Measurements from ENCODE around the gene NKX1-2. TPM values are rescaled to one million over a fixed set of nuclear protein-coding genes. Genes with fewer than 3 reads are reported as not detected.
"Not testable (repeated sequence)": the region's sequence is repeated elsewhere in the genome, so short reads cannot be mapped to it uniquely, and the experiment has no call there.

The NKX1-2 gene
- total RNA-seq, 1 experiment from 2014 or later, result not detected

GRCh38 chr10:124435683-124436082, 14.2 kb downstream of the NKX1-2 start:
- H3K4me3 ChIP-seq (ENCODE audit: low read length), result peak overlapping the region; percentile 46; the same call in 1 of the 2 replicates
- H2AFZ ChIP-seq (ENCODE audit: low read length); H3K9ac ChIP-seq (ENCODE audit: low read length); DNase-seq; H3K79me2 ChIP-seq (ENCODE audit: low read length); H4K20me1 ChIP-seq (ENCODE audit: insufficient read depth, low read depth, low read length); H3K27me3 ChIP-seq (ENCODE audit: low read length); H3K27ac ChIP-seq (ENCODE audit: low read length); H3K9me2 ChIP-seq (replicated peaks; ENCODE audit: insufficient read depth, low read length); H3K9me3 ChIP-seq (ENCODE audit: low read length); H3K36me3 ChIP-seq (ENCODE audit: insufficient read depth, low read length): not testable (repeated sequence)
- peak overlapping the region; percentile 73 for H3K4me2 ChIP-seq (ENCODE audit: low read depth, low read length, poor library complexity, severe bottlenecking)
- peaks cover 43% of the 10 kb centered on the region for H3K4me1 ChIP-seq (ENCODE audit: low read length)

GRCh38 chr10:124433461-124433860, 16.4 kb downstream of the NKX1-2 start:
- Histone ChIP-seq H3K27me3 (ENCODE audit: low read length) (no peaks in the 10 kb centered on the region), H3K4me1 (ENCODE audit: low read length) (peaks cover 24% of the 10 kb centered on the region), H3K36me3 (ENCODE audit: insufficient read depth, low read length) (no peaks in the 10 kb centered on the region)

GRCh38 chr10:124430077-124430476, 19.8 kb downstream of the NKX1-2 start:
- Histone ChIP-seq H3K9me3 (ENCODE audit: low read length) (no peaks in the 10 kb centered on the region), H2AFZ (ENCODE audit: low read length) (no peak overlapping the region), H3K27me3 (ENCODE audit: low read length) (no peaks in the 10 kb centered on the region), H3K27ac (ENCODE audit: low read length) (no peak overlapping the region), H3K79me2 (ENCODE audit: low read length) (no peaks in the 10 kb centered on the region), H4K20me1 (ENCODE audit: insufficient read depth, low read depth, low read length) (no peaks in the 10 kb centered on the region), H3K4me3 (ENCODE audit: low read length) (no peak overlapping the region), H3K9me2 (replicated peaks; ENCODE audit: insufficient read depth, low read length) (no peaks in the 10 kb centered on the region), H3K9ac (ENCODE audit: low read length) (no peak overlapping the region), H3K4me1 (ENCODE audit: low read length) (no peaks in the 10 kb centered on the region), H3K4me2 (ENCODE audit: low read depth, low read length, poor library complexity, severe bottlenecking) (no peak overlapping the region), H3K36me3 (ENCODE audit: insufficient read depth, low read length) (no peaks in the 10 kb centered on the region)
- DNase-seq, result no peak

More at GRCh38 chr10:124433461-124433860, 16.4 kb downstream of the NKX1-2 start:
- no peaks in the 10 kb centered on the region for H3K9me3 ChIP-seq (ENCODE audit: low read length)
- H3K9me2 ChIP-seq (replicated peaks; ENCODE audit: insufficient read depth, low read length), result no peaks in the 10 kb centered on the region
- no peak overlapping the region for H2AFZ ChIP-seq (ENCODE audit: low read length)
- H3K79me2 ChIP-seq (ENCODE audit: low read length), result no peaks in the 10 kb centered on the region
- no peak overlapping the region for H3K4me2 ChIP-seq (ENCODE audit: low read depth, low read length, poor library complexity, severe bottlenecking)
- no peak for DNase-seq
- H4K20me1 ChIP-seq (ENCODE audit: insufficient read depth, low read depth, low read length), result no peaks in the 10 kb centered on the region
- H3K9ac ChIP-seq (ENCODE audit: low read length), result no peak overlapping the region
- H3K27ac ChIP-seq (ENCODE audit: low read length), result no peak overlapping the region
- H3K4me3 ChIP-seq (ENCODE audit: low read length), result no peak overlapping the region

- no peak overlapping the region for H3K9ac ChIP-seq (ENCODE audit: low read length)
- DNase-seq, result no peak
- no peak overlapping the region for H2AFZ ChIP-seq (ENCODE audit: low read length)
- H3K36me3 ChIP-seq (ENCODE audit: insufficient read depth, low read length), result no peaks in the 10 kb centered on the region
- no peak overlapping the region for H3K4me2 ChIP-seq (ENCODE audit: low read depth, low read length, poor library complexity, severe bottlenecking)
- no peaks in the 10 kb centered on the region for H3K9me2 ChIP-seq (replicated peaks; ENCODE audit: insufficient read depth, low read length)
- H3K79me2 ChIP-seq (ENCODE audit: low read length), result no peaks in the 10 kb centered on the region
- H3K4me1 ChIP-seq (ENCODE audit: low read length), result no peaks in the 10 kb centered on the region
- no peaks in the 10 kb centered on the region for H3K9me3 ChIP-seq (ENCODE audit: low read length)
- H3K4me3 ChIP-seq (ENCODE audit: low read length), result no peak overlapping the region
- H4K20me1 ChIP-seq (ENCODE audit: insufficient read depth, low read depth, low read length), result no peaks in the 10 kb centered on the region
- H3K27ac ChIP-seq (ENCODE audit: low read length), result no peak overlapping the region
- no peaks in the 10 kb centered on the region for H3K27me3 ChIP-seq (ENCODE audit: low read length)
These were observed 20.3 kb downstream of the NKX1-2 start for GRCh38 chr10:124429576-124429975.

- H3K9me3 ChIP-seq (ENCODE audit: low read length), result no peaks in the 10 kb centered on the region
- H3K36me3 ChIP-seq (ENCODE audit: insufficient read depth, low read length), result no peaks in the 10 kb centered on the region
- no peak overlapping the region for H3K4me3 ChIP-seq (ENCODE audit: low read length)
- no peak overlapping the region for H3K27ac ChIP-seq (ENCODE audit: low read length)
- H3K9me2 ChIP-seq (replicated peaks; ENCODE audit: insufficient read depth, low read length), result no peaks in the 10 kb centered on the region
- H3K27me3 ChIP-seq (ENCODE audit: low read length), result no peaks in the 10 kb centered on the region
- no peak overlapping the region for H3K9ac ChIP-seq (ENCODE audit: low read length)
- H3K4me1 ChIP-seq (ENCODE audit: low read length), result no peaks in the 10 kb centered on the region
- H3K79me2 ChIP-seq (ENCODE audit: low read length), result no peaks in the 10 kb centered on the region
- H4K20me1 ChIP-seq (ENCODE audit: insufficient read depth, low read depth, low read length), result no peaks in the 10 kb centered on the region
- DNase-seq, result no peak
- H3K4me2 ChIP-seq (ENCODE audit: low read depth, low read length, poor library complexity, severe bottlenecking), result no peak overlapping the region
- no peak overlapping the region for H2AFZ ChIP-seq (ENCODE audit: low read length)
These were observed 21.5 kb downstream of the NKX1-2 start for GRCh38 chr10:124428207-124428777.

GRCh38 chr10:124425227-124425962, 24.4 kb downstream of the NKX1-2 start:
- Histone ChIP-seq H3K27ac (ENCODE audit: low read length) (no peak overlapping the region), H3K27me3 (ENCODE audit: low read length) (no peaks in the 10 kb centered on the region), H2AFZ (ENCODE audit: low read length) (no peak overlapping the region), H3K4me2 (ENCODE audit: low read depth, low read length, poor library complexity, severe bottlenecking) (no peak overlapping the region), H4K20me1 (ENCODE audit: insufficient read depth, low read depth, low read length) (no peaks in the 10 kb centered on the region), H3K36me3 (ENCODE audit: insufficient read depth, low read length) (no peaks in the 10 kb centered on the region), H3K4me3 (ENCODE audit: low read length) (no peak overlapping the region), H3K9me3 (ENCODE audit: low read length) (no peaks in the 10 kb centered on the region), H3K9me2 (replicated peaks; ENCODE audit: insufficient read depth, low read length) (no peaks in the 10 kb centered on the region), H3K79me2 (ENCODE audit: low read length) (no peaks in the 10 kb centered on the region), H3K9ac (ENCODE audit: low read length) (no peak overlapping the region), H3K4me1 (ENCODE audit: low read length) (no peaks in the 10 kb centered on the region)
- DNase-seq, result no peak

- Histone ChIP-seq H3K9ac (ENCODE audit: low read length) (no peak overlapping the region), H3K27ac (ENCODE audit: low read length) (no peak overlapping the region), H3K27me3 (ENCODE audit: low read length) (no peaks in the 10 kb centered on the region), H3K4me3 (ENCODE audit: low read length) (no peak overlapping the region), H3K79me2 (ENCODE audit: low read length) (no peaks in the 10 kb centered on the region), H2AFZ (ENCODE audit: low read length) (no peak overlapping the region), H3K4me2 (ENCODE audit: low read depth, low read length, poor library complexity, severe bottlenecking) (no peak overlapping the region), H3K9me2 (replicated peaks; ENCODE audit: insufficient read depth, low read length) (no peaks in the 10 kb centered on the region), H4K20me1 (ENCODE audit: insufficient read depth, low read depth, low read length) (no peaks in the 10 kb centered on the region), H3K4me1 (ENCODE audit: low read length) (peaks cover 3% of the 10 kb centered on the region; the same call in 1 of the 2 replicates), H3K9me3 (ENCODE audit: low read length) (no peaks in the 10 kb centered on the region), H3K36me3 (ENCODE audit: insufficient read depth, low read length) (no peaks in the 10 kb centered on the region)
- no peak for DNase-seq
These were observed 26.0 kb downstream of the NKX1-2 start for GRCh38 chr10:124423813-124424212.

GRCh38 chr10:124422742-124423141, 27.1 kb downstream of the NKX1-2 start:
- H3K4me2 ChIP-seq (ENCODE audit: low read depth, low read length, poor library complexity, severe bottlenecking), result no peak overlapping the region
- H3K27ac ChIP-seq (ENCODE audit: low read length), result no peak overlapping the region
- H4K20me1 ChIP-seq (ENCODE audit: insufficient read depth, low read depth, low read length), result no peaks in the 10 kb centered on the region
- H3K4me1 ChIP-seq (ENCODE audit: low read length), result peaks cover 4% of the 10 kb centered on the region
- H3K36me3 ChIP-seq (ENCODE audit: insufficient read depth, low read length), result no peaks in the 10 kb centered on the region
- no peaks in the 10 kb centered on the region for H3K9me3 ChIP-seq (ENCODE audit: low read length)
- H3K9ac ChIP-seq (ENCODE audit: low read length), result no peak overlapping the region
- H3K27me3 ChIP-seq (ENCODE audit: low read length), result no peaks in the 10 kb centered on the region
- DNase-seq, result no peak
- no peak overlapping the region for H2AFZ ChIP-seq (ENCODE audit: low read length)
- H3K79me2 ChIP-seq (ENCODE audit: low read length), result peaks cover 5% of the 10 kb centered on the region
- no peak overlapping the region for H3K4me3 ChIP-seq (ENCODE audit: low read length)
- H3K9me2 ChIP-seq (replicated peaks; ENCODE audit: insufficient read depth, low read length), result no peaks in the 10 kb centered on the region
